ENCODE data around the gene CD58. TPM values are rescaled to one million over a fixed set of nuclear protein-coding genes. Genes with fewer than 3 reads are reported as not detected.
"Not testable (repeated sequence)": the region's sequence is repeated elsewhere in the genome, so short reads cannot be mapped to it uniquely, and the experiment has no call there.

The CD58 gene, protein sequence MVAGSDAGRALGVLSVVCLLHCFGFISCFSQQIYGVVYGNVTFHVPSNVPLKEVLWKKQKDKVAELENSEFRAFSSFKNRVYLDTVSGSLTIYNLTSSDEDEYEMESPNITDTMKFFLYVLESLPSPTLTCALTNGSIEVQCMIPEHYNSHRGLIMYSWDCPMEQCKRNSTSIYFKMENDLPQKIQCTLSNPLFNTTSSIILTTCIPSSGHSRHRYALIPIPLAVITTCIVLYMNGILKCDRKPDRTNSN
- total RNA-seq (6.1 and 7.8 TPM in 2 replicates), polyA plus RNA-seq (17.5 and 20.0 TPM in 2 replicates)

DNA sequence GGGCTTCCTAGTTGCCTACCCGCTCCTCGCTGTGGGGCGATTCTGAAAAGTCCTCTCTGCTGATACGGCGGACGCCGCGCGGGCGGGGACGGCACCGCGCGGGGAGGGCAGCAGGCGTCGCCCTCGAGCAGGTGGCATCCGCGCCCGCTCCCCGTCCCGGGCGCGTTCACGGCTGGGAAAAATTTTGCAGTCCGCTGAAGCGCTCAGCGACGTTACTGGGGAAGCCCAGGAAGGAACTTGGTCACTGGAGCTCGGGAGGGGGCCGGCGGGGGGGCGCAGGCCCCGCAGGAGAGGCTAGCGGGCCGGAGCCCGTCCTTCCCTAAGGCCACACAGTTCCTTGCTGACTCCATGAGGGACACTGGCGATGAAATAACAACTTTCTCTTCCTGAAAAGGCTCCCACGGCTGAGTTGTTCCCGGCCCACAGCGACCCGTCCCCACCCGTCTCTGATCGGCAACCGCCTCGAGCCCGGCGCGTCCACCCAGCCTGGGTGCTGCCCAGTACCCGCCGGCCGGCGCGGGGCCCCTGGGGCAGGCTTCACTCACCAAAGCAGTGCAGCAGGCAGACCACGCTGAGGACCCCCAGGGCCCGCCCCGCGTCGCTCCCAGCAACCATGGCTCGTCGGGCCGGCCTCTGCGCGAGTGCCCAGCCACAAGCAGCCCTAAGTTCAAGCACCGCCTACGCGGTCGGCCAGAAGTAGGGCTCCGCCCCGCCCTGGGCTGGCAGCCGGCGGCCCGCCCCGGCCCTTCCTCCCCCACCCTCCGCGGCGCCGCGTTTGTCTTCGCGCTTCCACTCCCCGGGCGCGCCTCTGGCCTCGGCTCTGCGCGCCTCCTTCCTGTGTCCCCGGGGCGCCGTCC lies at the start of gene CD58:
CD58 (minus strand) TSS at position 669 of the 857 bp plus-strand sequence; CDS start at position 615, 54 bp downstream.
- H3K4me3 ChIP-seq: peak within 1 kb of the TSS; percentile 59
- no peaks in the 10 kb centered on the region for H3K27me3 ChIP-seq
- no peaks in the 10 kb centered on the region for H3K9me3 ChIP-seq (ENCODE audit: low read depth)
- TF ChIP-seq, protein P1, sequence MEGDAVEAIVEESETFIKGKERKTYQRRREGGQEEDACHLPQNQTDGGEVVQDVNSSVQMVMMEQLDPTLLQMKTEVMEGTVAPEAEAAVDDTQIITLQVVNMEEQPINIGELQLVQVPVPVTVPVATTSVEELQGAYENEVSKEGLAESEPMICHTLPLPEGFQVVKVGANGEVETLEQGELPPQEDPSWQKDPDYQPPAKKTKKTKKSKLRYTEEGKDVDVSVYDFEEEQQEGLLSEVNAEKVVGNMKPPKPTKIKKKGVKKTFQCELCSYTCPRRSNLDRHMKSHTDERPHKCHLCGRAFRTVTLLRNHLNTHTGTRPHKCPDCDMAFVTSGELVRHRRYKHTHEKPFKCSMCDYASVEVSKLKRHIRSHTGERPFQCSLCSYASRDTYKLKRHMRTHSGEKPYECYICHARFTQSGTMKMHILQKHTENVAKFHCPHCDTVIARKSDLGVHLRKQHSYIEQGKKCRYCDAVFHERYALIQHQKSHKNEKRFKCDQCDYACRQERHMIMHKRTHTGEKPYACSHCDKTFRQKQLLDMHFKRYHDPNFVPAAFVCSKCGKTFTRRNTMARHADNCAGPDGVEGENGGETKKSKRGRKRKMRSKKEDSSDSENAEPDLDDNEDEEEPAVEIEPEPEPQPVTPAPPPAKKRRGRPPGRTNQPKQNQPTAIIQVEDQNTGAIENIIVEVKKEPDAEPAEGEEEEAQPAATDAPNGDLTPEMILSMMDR (IDR thresholded peaks at IDR 0.05; ENCODE audit: low read depth, low read length): peak; percentile 52
- H3K27ac ChIP-seq: peak within 1 kb of the TSS; percentile 86
- H3K36me3 ChIP-seq: no peaks in the 10 kb centered on the region
- DNase-seq (ENCODE audit: low read depth in 1 of 2, low spot score in 1 of 2): peak; percentile 88 to 92
- H3K4me1 ChIP-seq (ENCODE audit: low read depth): peaks cover 24% of the 10 kb centered on the region

DNA sequence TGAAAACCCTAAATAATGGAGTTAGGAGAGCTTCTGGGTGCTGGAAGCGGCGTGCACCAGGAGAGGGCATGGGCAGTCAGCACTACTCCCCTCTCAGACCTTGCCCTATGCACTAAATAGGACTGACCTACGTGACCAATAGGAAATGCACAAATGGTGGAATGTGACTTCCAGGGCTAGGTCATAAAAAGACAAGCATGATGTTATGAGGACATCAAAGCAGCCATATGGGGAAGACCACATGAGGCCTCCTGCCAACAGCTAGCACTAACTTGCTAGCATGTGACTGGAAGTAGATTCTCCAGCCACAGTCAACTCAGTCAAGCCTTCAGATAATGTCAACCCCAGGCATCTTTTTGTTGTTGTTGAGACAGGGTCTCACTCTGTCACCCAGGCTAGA lies 49.6 kb upstream of the CD58 start:
- H3K9me3 ChIP-seq (ENCODE audit: low read depth); H3K27me3 ChIP-seq; H3K4me1 ChIP-seq (ENCODE audit: low read depth); H3K36me3 ChIP-seq; DNase-seq (ENCODE audit: low read depth in 1 of 2, low spot score in 1 of 2); H3K4me3 ChIP-seq; H3K27ac ChIP-seq: not testable (repeated sequence)

DNA sequence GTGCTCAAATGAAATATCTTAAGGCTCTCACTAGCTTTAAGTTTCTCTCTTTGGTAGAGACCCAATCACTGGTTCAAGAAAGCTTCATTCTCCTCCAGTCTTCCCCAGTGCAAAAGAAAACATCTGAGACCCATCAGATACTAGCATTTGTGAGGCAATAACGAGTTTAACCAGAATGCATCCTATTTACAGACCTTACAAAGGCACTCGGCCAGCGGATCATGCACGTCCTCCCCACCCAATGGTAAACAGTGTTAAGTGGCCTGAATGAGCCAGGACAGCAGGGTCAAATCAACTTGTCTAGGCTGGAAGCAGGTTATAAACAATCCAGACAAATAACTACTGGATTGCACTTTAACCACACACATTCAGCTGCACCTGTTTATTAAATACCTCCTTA lies 48.3 kb upstream of the CD58 start:
- H3K4me3 ChIP-seq; H3K27me3 ChIP-seq; DNase-seq (ENCODE audit: low read depth in 1 of 2, low spot score in 1 of 2); H3K9me3 ChIP-seq (ENCODE audit: low read depth); H3K27ac ChIP-seq; H3K4me1 ChIP-seq (ENCODE audit: low read depth); H3K36me3 ChIP-seq: not testable (repeated sequence)

DNA sequence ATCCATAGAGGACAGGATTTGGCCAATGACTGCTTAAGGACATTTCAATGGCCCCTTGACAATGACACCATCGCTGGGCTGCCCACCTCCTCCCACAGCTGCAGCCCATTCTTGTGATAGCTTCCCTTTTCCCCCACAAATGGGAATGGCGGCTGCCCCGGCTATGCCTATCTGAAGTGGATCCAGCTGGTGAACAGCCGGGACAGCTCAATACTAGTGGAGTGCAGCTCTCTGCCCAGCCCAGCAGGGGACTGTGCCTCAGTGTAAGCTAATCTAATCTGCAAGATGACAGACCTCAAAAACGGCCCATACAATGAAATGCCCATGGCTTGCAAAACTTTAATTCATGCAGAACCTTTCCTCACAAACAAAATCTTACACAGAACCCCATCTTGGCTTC lies 47.0 kb upstream of the CD58 start:
- DNase-seq (ENCODE audit: low read depth in 1 of 2, low spot score in 1 of 2): peak in 1 of 2 donors; percentile 42
- TF ChIP-seq, protein P1 (IDR thresholded peaks at IDR 0.05; ENCODE audit: low read depth, low read length): peak; percentile 16
- not testable (repeated sequence) for H3K4me3 ChIP-seq; H3K4me1 ChIP-seq (ENCODE audit: low read depth); H3K27me3 ChIP-seq; H3K36me3 ChIP-seq; H3K27ac ChIP-seq; H3K9me3 ChIP-seq (ENCODE audit: low read depth)

DNA sequence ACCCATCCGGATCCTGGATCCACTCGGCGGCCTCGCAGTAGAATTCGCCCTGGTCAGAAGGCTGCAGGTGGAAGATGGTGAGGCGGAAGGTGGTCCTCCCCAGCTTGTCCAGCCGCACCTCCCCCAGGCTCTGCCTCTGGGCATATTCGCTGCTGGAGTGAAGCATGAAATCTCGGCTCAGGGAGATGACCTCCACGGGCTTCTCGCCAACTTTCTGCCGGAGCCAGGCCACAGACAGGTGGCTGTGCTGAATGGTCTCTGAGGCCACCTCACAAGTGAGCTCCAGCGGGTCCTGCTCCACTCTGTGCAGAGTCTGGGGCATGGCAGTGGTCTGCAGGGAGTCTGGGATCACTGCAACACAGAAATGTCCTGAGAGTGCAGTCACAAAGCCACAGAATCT lies 43.0 kb upstream of the CD58 start:
- H3K36me3 ChIP-seq; H3K27ac ChIP-seq; H3K9me3 ChIP-seq (ENCODE audit: low read depth); H3K27me3 ChIP-seq; H3K4me3 ChIP-seq; H3K4me1 ChIP-seq (ENCODE audit: low read depth); DNase-seq (ENCODE audit: low read depth in 1 of 2, low spot score in 1 of 2): not testable (repeated sequence)

DNA sequence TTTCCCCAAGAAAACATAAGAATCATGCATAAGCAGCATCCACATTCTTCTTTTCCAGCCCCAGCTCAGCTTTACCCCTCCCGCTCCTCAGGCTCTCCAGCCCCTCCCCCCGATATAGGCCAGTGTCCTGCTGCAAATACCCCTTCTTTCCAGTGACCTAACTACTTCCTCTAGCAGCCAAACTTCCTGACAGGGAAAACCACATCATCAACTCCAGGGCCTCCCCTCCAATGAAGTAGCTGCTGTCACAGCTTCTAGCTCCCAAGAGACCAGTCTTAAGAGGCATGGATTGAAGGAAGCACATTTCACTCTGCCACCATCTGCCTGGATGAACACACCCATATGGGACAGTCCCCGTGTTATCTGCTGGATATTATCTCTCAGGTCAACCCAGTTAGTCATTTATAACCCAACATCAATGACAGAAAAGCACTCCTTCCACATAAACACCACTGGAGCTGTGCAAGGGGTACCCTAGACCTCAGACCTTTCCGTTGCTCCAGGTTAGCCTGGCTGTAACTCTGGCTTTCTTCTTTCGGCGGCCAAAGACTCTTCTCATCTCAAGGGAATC lies 39.1 kb upstream of the CD58 start:
- not testable (repeated sequence) for H3K27ac ChIP-seq; H3K4me3 ChIP-seq; H3K36me3 ChIP-seq; H3K4me1 ChIP-seq (ENCODE audit: low read depth); H3K27me3 ChIP-seq; H3K9me3 ChIP-seq (ENCODE audit: low read depth); DNase-seq (ENCODE audit: low read depth in 1 of 2, low spot score in 1 of 2)

DNA sequence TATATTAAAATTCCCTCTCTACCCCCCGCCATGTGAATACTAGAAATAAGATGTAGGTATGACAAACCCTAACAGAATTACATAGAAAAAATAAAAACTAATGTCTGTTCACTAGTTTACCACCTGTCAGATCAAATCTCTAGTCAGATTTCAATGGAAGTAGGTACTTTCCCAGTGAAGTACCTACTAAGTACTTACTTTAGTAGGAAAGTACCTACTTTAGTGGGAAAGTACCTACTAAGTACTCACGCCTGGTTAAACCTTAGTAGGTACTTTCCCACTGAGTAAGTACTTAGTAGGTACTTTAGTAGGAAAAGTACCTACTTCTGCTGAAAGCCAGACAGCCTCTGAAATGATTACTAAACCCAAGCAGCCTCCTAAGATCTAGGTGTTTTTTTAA lies 38.0 kb upstream of the CD58 start:
- H3K9me3 ChIP-seq (ENCODE audit: low read depth); H3K27me3 ChIP-seq; H3K4me3 ChIP-seq; H3K36me3 ChIP-seq; DNase-seq (ENCODE audit: low read depth in 1 of 2, low spot score in 1 of 2); H3K27ac ChIP-seq; H3K4me1 ChIP-seq (ENCODE audit: low read depth): not testable (repeated sequence)

DNA sequence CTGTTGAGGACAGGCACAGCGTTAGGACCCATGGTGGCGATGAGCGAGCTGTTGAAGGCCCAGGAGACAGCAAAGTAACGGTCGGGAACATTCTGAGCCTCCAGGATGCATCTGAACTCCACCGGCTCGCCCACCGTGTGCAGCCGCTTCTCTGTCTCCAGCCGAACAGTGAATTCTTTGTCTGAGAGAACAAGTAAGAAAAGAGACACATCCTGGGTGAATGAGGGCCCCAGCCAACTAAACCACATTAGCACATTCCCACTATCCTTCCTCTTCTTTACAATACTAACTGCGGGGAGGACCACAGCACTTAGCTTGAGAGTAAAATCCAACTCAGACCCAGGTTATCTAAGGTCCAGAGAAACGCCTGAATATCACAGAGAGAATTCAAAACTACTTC lies 37.3 kb upstream of the CD58 start:
- not testable (repeated sequence) for DNase-seq (ENCODE audit: low read depth in 1 of 2, low spot score in 1 of 2); H3K27me3 ChIP-seq; H3K36me3 ChIP-seq; H3K4me1 ChIP-seq (ENCODE audit: low read depth); H3K4me3 ChIP-seq; H3K9me3 ChIP-seq (ENCODE audit: low read depth); H3K27ac ChIP-seq

DNA sequence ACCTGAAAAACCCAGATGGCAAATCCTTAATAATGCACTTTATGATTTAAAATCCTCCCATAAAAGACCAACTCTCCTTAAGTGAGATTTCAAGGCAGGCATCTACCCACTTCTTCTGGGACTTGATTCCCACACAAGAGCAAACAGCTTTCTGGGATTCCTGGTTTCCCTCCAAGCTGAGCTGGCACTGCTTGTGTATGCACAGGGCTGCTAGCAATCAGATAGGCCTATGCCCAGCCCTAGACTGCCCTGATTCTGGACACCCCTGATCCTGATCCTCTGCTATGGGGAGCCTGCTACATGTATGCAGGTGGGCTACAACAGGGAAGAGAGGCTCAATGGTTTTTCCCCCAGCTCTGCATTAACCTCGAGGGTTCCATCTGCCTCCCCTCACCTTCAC lies 36.6 kb upstream of the CD58 start:
- H3K4me1 ChIP-seq (ENCODE audit: low read depth); H3K4me3 ChIP-seq; H3K9me3 ChIP-seq (ENCODE audit: low read depth); DNase-seq (ENCODE audit: low read depth in 1 of 2, low spot score in 1 of 2); H3K27me3 ChIP-seq; H3K27ac ChIP-seq; H3K36me3 ChIP-seq: not testable (repeated sequence)

DNA sequence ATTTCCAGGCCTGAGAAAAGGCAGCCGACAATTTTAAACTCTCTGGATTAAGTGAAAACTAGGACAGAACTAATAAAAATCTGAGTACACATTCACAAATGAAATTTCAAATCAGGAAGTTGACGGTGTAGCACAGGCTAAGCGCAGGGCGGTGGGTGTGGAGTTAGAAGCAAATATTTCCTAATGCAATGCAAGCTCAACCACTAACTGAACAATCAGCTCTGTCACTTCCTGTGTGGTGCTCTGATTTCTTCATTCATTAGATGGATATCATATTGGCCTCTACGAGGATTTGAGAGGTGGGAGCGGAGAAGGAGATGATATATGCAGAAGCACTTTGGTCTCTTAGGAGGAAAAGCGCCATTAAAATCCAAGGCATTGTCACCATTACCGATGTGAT lies 35.2 kb upstream of the CD58 start:
- H3K27ac ChIP-seq; H3K36me3 ChIP-seq; H3K4me3 ChIP-seq; H3K27me3 ChIP-seq; H3K4me1 ChIP-seq (ENCODE audit: low read depth); H3K9me3 ChIP-seq (ENCODE audit: low read depth): not testable (repeated sequence)
- peak in 1 of 2 donors; percentile 58 for DNase-seq (ENCODE audit: low read depth in 1 of 2, low spot score in 1 of 2)
